ENCODE results near the gene RPS15A.
A peak's percentile ranks its signal among the peaks of the same experiment; 100 is the strongest.

Gene RPS15A

DNA sequence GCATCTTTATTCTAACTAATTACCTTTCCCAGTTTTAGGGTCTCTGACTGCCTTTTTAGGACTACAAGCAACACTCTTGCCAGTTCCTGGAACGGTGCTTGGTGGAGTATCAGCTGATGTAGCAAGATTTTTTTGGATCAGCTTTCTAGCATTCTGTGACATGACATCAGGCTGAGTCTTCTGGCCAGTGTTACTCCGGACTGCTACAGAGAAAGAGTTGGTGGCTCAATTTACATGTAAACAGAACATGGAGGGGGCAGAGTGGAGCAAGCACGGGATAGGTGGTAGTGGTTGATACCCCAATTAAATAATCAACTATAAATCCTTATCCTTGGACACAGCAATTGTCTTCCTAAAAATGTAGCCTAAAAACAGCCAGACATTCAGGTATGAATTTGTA lies 21.8 kb upstream of the RPS15A start:
- Histone ChIP-seq H3K27me3 (ENCODE audit: low read length) (no peaks in the 10 kb centered on the region), H3K4me2 (ENCODE audit: low read depth, low read length, poor library complexity, severe bottlenecking) (no peak overlapping the region), H3K79me2 (ENCODE audit: insufficient read depth, low read length) (no peaks in the 10 kb centered on the region), H3K27ac (ENCODE audit: low read depth, low read length) (no peak overlapping the region), H4K20me1 (ENCODE audit: low read depth, low read length) (no peaks in the 10 kb centered on the region), H3K9me2 (replicated peaks; ENCODE audit: insufficient read depth, low read length) (no peaks in the 10 kb centered on the region), H3K9me3 (ENCODE audit: insufficient read depth, low read length) (no peaks in the 10 kb centered on the region), H2AFZ (ENCODE audit: low read depth, low read length, severe bottlenecking) (no peak overlapping the region), H3K9ac (ENCODE audit: low read length) (no peak overlapping the region), H3K36me3 (ENCODE audit: low read length) (peaks cover 56% of the 10 kb centered on the region), H3F3A (ENCODE audit: insufficient read depth) (peaks cover 8% of the 10 kb centered on the region), H3K4me3 (ENCODE audit: insufficient read depth, low read length, poor library complexity, severe bottlenecking) (no peak overlapping the region)
- no peak for TF ChIP-seq EZH2phosphoT487 (conservative IDR thresholded peaks at IDR 0.05; ENCODE audit: low read length)
- TF ChIP-seq, protein P1, sequence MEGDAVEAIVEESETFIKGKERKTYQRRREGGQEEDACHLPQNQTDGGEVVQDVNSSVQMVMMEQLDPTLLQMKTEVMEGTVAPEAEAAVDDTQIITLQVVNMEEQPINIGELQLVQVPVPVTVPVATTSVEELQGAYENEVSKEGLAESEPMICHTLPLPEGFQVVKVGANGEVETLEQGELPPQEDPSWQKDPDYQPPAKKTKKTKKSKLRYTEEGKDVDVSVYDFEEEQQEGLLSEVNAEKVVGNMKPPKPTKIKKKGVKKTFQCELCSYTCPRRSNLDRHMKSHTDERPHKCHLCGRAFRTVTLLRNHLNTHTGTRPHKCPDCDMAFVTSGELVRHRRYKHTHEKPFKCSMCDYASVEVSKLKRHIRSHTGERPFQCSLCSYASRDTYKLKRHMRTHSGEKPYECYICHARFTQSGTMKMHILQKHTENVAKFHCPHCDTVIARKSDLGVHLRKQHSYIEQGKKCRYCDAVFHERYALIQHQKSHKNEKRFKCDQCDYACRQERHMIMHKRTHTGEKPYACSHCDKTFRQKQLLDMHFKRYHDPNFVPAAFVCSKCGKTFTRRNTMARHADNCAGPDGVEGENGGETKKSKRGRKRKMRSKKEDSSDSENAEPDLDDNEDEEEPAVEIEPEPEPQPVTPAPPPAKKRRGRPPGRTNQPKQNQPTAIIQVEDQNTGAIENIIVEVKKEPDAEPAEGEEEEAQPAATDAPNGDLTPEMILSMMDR (IDR thresholded peaks at IDR 0.05; ENCODE audit: insufficient read depth, low read length, poor library complexity, severe bottlenecking) = no peak

DNA sequence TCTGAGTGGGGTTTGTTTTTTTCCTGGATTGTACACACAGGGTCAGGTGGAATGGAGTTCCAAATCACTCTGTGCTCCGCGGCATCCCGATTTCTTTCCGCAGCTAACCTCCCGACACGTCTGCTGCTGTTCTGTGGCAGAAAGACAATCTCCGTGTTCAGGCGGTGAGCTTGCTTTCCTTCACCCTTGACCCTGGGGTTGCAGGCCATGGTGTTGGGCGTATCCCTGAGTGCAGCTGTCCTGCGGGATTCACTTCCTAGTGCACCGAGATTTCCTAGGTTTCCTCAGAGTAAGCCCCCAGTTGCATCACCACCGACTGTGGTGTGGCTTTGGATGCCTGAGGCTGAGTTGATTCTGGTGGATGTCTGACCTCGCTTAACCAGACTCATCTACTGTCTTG lies 19.0 kb upstream of the RPS15A start:
- peaks cover 23% of the 10 kb centered on the region for H3F3A ChIP-seq (ENCODE audit: insufficient read depth)
- no peak overlapping the region for H2AFZ ChIP-seq (ENCODE audit: low read depth, low read length, severe bottlenecking)
- TF ChIP-seq, protein P1 (IDR thresholded peaks at IDR 0.05; ENCODE audit: insufficient read depth, low read length, poor library complexity, severe bottlenecking) = no peak
- no peak for TF ChIP-seq EZH2phosphoT487 (conservative IDR thresholded peaks at IDR 0.05; ENCODE audit: low read length)
- peaks cover 38% of the 10 kb centered on the region for H3K36me3 ChIP-seq (ENCODE audit: low read length)
- H4K20me1 ChIP-seq (ENCODE audit: low read depth, low read length) = no peaks in the 10 kb centered on the region
- no peaks in the 10 kb centered on the region for H3K27me3 ChIP-seq (ENCODE audit: low read length)
- no peak overlapping the region for H3K4me2 ChIP-seq (ENCODE audit: low read depth, low read length, poor library complexity, severe bottlenecking)
- H3K27ac ChIP-seq (ENCODE audit: low read depth, low read length) = no peak overlapping the region
- H3K9me2 ChIP-seq (replicated peaks; ENCODE audit: insufficient read depth, low read length) = no peaks in the 10 kb centered on the region
- H3K9me3 ChIP-seq (ENCODE audit: insufficient read depth, low read length) = no peaks in the 10 kb centered on the region
- no peak overlapping the region for H3K9ac ChIP-seq (ENCODE audit: low read length)
- no peaks in the 10 kb centered on the region for H3K79me2 ChIP-seq (ENCODE audit: insufficient read depth, low read length)
- no peak overlapping the region for H3K4me3 ChIP-seq (ENCODE audit: insufficient read depth, low read length, poor library complexity, severe bottlenecking)

DNA sequence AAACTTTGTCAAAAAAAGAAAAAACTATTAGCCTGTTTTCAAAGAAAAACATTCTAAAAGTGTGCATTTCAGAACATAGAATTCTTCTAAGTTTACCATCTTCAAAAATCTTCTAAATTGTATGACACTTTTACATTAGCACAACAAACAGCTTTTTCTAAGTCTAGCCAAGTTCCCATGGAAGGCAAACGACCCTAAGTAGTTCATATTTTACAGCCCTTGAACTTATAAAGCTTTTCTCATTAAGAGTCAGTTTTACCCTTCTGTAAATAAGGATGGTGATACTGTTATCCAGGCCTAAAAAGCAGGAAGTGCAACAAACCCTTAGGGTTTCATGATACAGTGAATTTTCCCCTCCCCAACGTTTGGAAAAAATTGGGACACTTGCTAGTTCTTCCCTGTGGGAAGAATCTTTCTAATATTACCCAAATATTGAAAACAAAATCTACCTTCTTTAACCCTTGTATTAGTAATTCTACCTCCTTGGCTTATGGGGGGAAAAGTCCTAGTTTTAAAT lies 15.2 kb upstream of the RPS15A start:
- Histone ChIP-seq H3K9ac (ENCODE audit: low read length) (no peak overlapping the region), H4K20me1 (ENCODE audit: low read depth, low read length) (no peaks in the 10 kb centered on the region; the same call in 1 of the 2 replicates), H3K4me3 (ENCODE audit: insufficient read depth, low read length, poor library complexity, severe bottlenecking) (no peak overlapping the region), H3F3A (ENCODE audit: insufficient read depth) (peaks cover 40% of the 10 kb centered on the region), H3K9me3 (ENCODE audit: insufficient read depth, low read length) (no peaks in the 10 kb centered on the region), H3K36me3 (ENCODE audit: low read length) (peaks cover 28% of the 10 kb centered on the region), H2AFZ (ENCODE audit: low read depth, low read length, severe bottlenecking) (no peak overlapping the region), H3K79me2 (ENCODE audit: insufficient read depth, low read length) (peaks cover 9% of the 10 kb centered on the region), H3K4me2 (ENCODE audit: low read depth, low read length, poor library complexity, severe bottlenecking) (peak overlapping the region; percentile 26), H3K9me2 (replicated peaks; ENCODE audit: insufficient read depth, low read length) (no peaks in the 10 kb centered on the region), H3K27ac (ENCODE audit: low read depth, low read length) (peak overlapping the region; percentile 73; the same call in 1 of the 2 replicates), H3K27me3 (ENCODE audit: low read length) (no peaks in the 10 kb centered on the region)
- TF ChIP-seq, protein P1 (IDR thresholded peaks at IDR 0.05; ENCODE audit: insufficient read depth, low read length, poor library complexity, severe bottlenecking) = no peak
- TF ChIP-seq EZH2phosphoT487 (conservative IDR thresholded peaks at IDR 0.05; ENCODE audit: low read length) = no peak
